ES-I3 (cell line): ENCODE measurements around the gene PGM3.

Experiments used
- H3K36me3 ChIP-seq: 2 replicates; pipeline ENCODE4 v1.6.1; 2013; ENCODE audit warnings: mild to moderate bottlenecking, low read length, control low read depth, moderate library complexity; ENCODE audit not compliant: insufficient read depth
- H3K4me1 ChIP-seq: 2 replicates; pipeline ENCODE4 v1.6.1; 2013; ENCODE audit warnings: mild to moderate bottlenecking, control low read depth, low read length; ENCODE audit not compliant: insufficient read depth
- H3K9ac ChIP-seq: 2 replicates; pipeline ENCODE4 v1.6.1; 2013; ENCODE audit warnings: low read depth, mild to moderate bottlenecking, low read length, moderate library complexity
- H3K9me3 ChIP-seq: 2 replicates; pipeline ENCODE4 v1.6.1; 2013; ENCODE audit warnings: mild to moderate bottlenecking, low read length, moderate library complexity; ENCODE audit not compliant: control insufficient read depth, insufficient read depth

PGM3 gene, protein sequence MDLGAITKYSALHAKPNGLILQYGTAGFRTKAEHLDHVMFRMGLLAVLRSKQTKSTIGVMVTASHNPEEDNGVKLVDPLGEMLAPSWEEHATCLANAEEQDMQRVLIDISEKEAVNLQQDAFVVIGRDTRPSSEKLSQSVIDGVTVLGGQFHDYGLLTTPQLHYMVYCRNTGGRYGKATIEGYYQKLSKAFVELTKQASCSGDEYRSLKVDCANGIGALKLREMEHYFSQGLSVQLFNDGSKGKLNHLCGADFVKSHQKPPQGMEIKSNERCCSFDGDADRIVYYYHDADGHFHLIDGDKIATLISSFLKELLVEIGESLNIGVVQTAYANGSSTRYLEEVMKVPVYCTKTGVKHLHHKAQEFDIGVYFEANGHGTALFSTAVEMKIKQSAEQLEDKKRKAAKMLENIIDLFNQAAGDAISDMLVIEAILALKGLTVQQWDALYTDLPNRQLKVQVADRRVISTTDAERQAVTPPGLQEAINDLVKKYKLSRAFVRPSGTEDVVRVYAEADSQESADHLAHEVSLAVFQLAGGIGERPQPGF

DNA sequence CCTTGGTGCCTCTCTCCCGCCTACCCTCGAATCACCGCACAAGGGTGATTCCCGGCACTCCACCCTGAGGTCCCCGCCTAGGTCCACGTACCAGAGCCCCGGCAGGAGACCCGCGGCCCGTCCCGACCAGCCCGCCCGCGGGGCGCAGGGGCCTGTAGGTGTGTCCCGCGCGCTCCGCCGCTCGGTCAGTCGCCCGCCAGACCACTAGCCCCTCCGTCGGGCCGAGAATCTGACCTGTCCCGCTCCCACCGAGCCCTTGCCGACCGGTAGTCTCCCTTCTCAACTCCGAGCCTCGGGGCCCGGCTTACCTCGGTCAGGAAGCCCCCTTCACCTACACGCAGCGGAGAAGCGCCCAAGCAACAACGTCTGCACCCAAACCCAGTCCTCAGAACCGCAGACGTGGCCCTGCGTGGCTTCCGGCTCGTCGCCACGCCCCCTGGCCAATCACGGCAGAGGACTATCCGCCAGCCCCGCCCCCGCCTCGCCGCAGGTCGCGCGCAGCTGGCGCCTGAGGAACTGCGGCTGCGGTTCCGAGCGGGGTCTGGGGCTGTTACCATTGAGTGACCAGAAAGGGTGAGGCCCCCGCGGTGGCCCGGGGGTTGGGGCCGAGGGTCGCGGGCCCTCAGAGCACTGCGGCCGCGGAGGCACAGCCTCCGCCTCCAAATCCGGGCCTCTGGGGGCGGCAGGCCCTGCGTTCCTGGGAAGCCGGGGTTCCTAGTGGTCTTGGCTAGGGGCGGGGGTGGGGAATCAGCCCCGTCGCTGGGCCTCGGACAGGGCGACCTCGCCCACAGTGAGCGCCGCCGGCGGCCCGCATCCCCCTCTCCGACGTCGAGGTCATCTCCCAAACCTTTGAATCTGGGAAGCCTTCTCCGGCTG lies at the start of gene PGM3, which contains the start of gene RWDD2A:
TSS of gene PGM3 (minus strand) at position 395 of the 876 bp plus-strand sequence. CDS start 2,253 bp downstream, outside the sequence.
TSS of gene RWDD2A (plus strand) at position 487 of the 876 bp plus-strand sequence. CDS start 1,095 bp downstream, outside the sequence.
- Histone ChIP-seq H3K9me3 (no peaks in the 10 kb centered on the region), H3K4me1 (no peaks in the 10 kb centered on the region), H3K36me3 (peaks cover 2% of the 10 kb centered on the region), H3K9ac (peak within 1 kb of the TSS; percentile 74)

DNA sequence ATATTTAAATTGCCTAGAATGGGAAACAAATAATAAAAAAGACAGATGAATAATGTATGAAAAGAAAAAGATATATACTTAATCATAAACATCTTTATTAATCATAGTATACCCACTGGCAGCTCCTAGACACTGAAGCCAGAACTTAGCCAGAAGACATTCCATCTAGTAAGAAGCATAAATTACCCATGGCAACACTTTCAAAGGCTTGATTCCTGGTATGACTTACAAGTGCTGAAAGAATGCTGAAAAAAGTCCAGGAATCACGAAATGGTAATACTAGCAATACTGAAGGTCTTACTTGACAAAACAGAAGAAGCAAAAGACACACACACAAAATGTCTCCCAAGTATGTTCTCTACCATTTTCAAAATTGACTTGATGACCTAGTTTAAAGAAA lies 38.1 kb upstream of the PGM3 start:
- H3K9me3 ChIP-seq = no peaks in the 10 kb centered on the region
- H3K9ac ChIP-seq = no peak overlapping the region
- H3K36me3 ChIP-seq = no peaks in the 10 kb centered on the region
- no peaks in the 10 kb centered on the region for H3K4me1 ChIP-seq

DNA sequence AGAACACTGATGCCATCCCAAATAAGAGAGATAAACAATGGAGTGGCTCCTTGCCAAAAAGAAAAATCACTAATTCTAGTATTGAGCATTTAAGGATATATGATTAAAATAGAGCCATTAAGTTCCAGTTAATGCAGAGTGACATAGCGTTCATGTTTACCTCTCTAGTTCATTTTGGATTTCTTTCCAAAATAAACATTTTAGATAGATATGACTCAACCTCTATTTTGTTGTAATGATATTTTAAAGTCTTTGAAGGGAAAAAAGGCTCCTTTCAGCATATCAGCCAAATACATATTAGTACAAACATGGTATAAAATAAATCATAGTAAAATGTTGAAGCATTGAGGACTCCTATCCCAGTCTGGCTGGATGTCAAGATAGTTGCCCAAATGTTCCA lies 33.5 kb upstream of the PGM3 start:
- no peaks in the 10 kb centered on the region for H3K36me3 ChIP-seq
- H3K9ac ChIP-seq = no peak overlapping the region
- H3K4me1 ChIP-seq = no peaks in the 10 kb centered on the region
- no peaks in the 10 kb centered on the region for H3K9me3 ChIP-seq

DNA sequence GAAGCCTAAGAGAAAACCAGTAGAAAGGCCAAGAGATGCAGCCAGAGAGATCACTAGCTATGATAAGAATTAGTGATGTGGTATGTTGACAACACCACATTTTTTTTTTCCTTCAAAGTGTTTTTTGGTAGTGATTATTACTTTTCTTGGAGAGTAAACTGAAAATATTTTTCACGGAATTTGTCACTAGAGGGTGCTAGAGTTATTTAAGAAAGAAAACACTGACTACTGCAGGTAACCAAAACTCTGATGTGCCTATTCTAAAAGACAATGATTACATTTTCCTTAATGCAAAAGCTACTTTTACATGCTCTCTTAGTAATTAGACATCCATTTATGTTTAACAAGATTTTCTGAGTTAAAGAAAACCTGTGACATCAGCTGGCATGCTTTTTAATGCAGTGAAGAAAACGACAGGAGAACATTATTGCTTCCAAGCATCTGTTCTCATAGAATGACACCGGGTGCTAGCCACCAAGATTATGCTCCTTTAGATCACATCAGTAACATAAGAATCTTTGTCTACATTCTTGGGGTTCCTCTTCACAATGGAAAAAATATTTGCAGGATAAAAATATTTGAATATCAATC lies 28.9 kb upstream of the PGM3 start:
- Histone ChIP-seq H3K9ac (no peak overlapping the region), H3K4me1 (no peaks in the 10 kb centered on the region), H3K36me3 (no peaks in the 10 kb centered on the region), H3K9me3 (no peaks in the 10 kb centered on the region)

DNA sequence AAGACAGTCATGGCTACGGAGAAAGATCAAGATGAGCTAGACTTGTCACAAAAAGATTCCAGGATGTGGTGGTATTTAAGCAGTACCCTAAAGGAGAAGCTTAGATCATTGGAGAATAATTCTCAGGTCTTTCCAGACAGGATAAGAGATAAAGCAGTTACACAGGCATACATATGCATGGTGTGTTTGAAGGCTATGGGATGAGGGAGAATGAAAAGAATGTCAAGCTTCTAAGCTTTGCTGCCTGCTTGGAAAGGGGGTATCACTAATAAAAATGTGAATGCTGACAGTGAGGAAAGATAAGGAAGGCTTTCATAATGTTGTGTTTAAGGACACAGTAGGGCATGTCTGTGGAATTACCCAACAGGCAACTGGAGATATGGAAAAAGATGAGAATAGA lies 28.2 kb upstream of the PGM3 start:
- Histone ChIP-seq H3K9ac (no peak overlapping the region), H3K36me3 (no peaks in the 10 kb centered on the region), H3K9me3 (no peaks in the 10 kb centered on the region), H3K4me1 (no peaks in the 10 kb centered on the region)

DNA sequence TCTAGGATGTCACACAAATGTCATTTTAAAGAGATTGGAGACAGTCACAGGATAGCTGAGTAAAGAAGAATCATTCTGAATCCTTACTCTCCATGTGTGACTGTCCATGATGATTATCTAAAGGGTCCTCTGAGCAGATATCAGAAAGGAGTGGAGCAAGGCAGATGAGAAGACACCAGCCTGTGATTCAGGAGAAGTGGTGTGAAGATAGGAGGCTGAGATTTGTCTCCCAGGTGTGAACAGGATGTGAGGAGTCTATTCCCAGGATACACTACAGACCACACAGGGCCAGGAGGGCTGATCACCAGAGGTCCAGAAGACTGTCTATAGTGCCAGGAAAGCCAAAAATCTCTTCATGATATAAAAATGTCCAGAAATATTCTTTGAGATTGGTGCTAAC lies 27.1 kb upstream of the PGM3 start:
- H3K9ac ChIP-seq = no peak overlapping the region
- no peaks in the 10 kb centered on the region for H3K36me3 ChIP-seq
- no peaks in the 10 kb centered on the region for H3K9me3 ChIP-seq
- H3K4me1 ChIP-seq = no peaks in the 10 kb centered on the region

DNA sequence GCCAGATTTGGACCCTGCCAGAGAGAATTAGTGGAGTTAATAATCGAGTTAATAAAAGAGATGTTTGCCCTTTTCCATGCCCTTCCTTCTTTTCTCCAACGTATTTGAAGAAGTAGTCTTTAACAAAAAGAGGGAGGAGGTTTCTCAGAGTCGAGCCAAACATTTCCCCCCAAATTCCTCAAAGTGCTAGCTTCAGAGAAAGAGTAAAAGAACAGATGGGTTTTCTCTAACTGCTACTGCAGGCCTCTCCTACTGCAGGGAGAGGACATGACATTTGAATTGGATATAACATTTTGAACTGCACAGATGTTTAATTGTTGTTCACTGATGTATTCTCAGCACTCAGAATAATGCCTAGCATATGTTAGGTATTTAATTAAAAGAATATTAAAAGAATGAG lies 25.6 kb upstream of the PGM3 start:
- H3K4me1 ChIP-seq = no peaks in the 10 kb centered on the region
- H3K9me3 ChIP-seq = no peaks in the 10 kb centered on the region
- H3K9ac ChIP-seq = no peak overlapping the region
- no peaks in the 10 kb centered on the region for H3K36me3 ChIP-seq

DNA sequence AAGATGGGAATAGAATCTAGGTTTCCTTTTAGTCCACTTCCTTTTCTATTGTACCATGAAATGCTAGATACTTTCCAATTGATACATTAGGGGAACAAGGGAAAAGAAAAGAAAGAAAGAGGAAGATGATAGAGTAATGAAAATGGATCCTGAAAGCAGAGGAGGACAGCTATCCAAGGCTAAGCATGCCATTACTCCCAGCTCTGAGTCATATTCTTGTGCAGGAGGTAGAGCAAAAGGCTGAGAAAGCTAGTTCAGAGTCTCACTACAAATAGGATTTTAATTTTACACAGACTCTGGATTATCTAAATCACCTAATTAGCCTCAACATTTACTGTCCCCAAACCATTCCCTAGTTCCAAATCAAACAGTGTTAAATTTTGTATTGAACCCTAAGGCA lies 23.7 kb upstream of the PGM3 start:
- no peaks in the 10 kb centered on the region for H3K9me3 ChIP-seq
- H3K36me3 ChIP-seq = no peaks in the 10 kb centered on the region
- H3K4me1 ChIP-seq = no peaks in the 10 kb centered on the region
- H3K9ac ChIP-seq = no peak overlapping the region

DNA sequence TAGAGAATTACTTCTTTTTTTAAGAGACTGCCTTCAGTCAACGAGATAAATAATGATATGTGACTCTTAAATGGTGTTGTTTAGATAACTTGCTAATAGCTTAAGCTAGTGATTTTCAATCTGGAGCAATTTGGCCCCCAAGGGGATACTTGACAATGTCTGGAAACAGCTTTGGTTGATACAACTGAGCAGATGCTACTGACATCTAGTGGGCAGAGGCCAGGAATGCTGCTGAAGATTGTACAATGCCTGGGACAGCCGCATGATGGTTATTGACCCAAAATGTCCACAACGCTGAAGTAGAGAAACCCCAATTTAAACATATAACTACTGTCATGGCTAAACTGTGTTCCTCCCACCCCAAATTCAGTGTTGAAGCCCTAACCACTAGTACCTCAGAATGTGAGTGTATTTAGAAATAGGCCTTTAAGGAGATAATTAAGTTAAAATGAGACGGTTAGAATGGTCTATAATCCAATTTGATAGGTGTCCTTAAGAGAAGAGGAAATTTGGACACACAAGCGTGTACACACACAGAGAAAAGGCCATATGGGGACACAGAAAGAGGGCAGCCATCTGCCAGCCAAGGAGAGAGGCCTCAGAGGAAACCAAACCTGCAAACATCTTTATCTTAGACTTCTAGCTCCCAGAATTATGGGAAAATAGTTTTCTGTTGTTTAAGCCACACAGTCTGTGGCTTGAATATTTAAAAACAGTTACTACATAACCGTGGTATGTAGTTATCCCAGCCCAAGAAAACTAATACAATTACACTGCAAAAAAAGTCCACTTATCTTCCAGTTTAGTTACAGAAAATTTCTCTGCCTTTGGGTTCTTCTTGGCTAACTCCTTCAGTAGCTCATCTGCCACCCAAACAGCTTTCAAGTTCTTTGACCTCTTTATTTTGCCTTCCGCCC lies 22.3 kb upstream of the PGM3 start:
- Histone ChIP-seq H3K9me3 (no peaks in the 10 kb centered on the region), H3K36me3 (no peaks in the 10 kb centered on the region), H3K4me1 (no peaks in the 10 kb centered on the region), H3K9ac (no peak overlapping the region)

DNA sequence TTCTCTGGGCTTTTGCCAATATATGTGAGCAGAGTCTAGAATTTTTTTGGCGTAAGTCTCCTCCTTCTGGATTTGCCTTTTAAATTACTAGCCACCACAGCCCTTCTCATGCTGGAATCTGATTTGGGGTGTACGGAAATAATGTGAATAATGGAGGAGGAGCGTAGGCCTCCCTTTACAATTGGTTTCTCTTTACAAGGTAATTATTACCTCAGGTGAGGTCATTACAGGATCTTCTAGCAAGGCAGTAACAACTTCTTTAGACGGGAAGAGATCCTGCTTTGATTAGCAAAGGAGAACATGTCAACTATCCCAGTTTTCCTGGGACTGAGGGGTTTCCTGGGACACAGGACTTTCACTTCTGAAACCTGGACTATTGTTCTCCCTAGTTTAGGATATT lies 9.0 kb upstream of the PGM3 start:
- Histone ChIP-seq H3K4me1 (no peaks in the 10 kb centered on the region), H3K9ac (no peak overlapping the region), H3K36me3 (no peaks in the 10 kb centered on the region), H3K9me3 (no peaks in the 10 kb centered on the region)

DNA sequence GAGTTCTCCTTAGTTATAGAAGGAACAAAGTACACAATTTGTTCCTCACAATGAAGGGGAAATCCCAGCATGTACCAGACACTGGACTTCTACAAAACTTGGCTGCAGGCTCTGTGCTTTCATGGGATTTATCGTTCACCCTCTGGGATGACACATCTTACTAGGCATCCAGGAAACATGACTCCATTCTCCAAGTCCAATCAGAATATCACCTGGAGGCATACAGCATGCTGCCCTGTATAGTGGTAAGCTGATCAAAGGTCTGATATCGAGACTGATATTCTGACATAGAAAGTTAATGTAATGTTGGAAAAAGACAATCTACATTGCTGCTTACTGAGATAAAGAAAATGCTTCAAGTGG lies 6.8 kb upstream of the PGM3 start:
- Histone ChIP-seq H3K9me3 (no peaks in the 10 kb centered on the region), H3K4me1 (no peaks in the 10 kb centered on the region), H3K36me3 (no peaks in the 10 kb centered on the region; the same call in 1 of the 2 replicates), H3K9ac (no peak overlapping the region)

DNA sequence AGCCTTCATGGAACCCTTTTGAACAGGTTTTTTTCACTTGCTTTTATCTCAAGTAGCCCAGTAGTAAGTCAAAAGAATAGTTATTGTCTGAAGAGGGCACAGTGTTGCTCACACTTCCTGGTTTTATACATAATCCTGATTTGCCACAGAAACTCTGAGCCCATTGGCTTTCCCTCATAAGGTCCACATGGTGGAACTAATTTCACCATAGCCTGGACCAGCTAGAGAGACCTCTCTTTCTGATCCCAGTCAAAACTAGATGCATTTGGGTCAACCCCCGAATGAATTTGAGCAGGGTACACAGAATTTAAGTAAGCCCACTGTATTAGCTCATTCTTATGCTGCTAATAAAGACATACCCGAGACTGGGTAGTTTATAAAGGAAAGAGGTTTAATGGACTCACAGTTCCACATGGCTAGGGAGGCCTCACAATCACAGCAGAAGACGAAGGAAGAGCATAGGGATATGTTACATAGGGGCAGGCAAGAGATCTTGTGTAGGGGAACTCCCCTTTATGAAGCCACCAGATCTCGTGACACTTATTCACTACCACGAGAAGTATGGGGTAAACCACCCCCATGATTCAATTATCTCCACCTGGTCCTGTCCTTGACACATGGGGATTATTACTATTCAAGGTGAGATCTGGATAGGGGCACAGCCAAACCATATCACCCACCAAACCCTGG lies 6.3 kb upstream of the PGM3 start:
- H3K9ac ChIP-seq = no peak overlapping the region
- H3K9me3 ChIP-seq = no peaks in the 10 kb centered on the region
- no peaks in the 10 kb centered on the region; the same call in 1 of the 2 replicates for H3K36me3 ChIP-seq
- no peaks in the 10 kb centered on the region for H3K4me1 ChIP-seq

DNA sequence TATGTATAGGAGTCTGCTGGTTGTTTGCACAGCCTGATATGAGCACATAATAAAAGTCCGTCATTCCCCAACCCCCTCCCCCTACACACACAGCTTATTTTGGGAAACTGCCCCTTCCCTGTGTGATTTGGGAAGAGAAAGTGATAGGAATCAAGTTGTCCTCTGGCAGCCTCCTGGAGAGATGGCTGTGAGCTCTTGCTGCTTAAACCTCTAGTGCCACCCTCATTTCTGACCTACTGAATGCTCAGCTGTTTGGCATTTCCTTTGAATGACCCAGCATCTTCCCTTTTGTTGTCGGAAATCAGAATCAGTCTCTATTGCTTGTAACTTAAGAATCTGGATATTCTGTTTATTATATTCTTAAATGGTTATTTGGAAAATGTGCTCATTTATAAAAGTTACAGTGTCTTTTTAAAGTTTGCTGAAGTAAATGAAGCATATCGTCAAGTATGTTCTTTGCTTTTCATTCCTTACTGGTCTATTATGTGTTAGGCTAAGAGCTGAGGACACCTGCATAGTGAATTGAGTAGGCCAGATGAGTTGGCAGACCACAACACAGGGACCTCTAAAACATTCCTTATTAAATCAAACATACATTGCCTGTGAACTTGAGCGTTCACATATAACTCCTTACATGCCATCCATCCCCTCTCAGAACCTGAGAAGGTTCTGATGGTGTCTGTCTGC lies 5.6 kb upstream of the PGM3 start:
- Histone ChIP-seq H3K9ac (no peak overlapping the region), H3K36me3 (no peaks in the 10 kb centered on the region; the same call in 1 of the 2 replicates), H3K4me1 (no peaks in the 10 kb centered on the region), H3K9me3 (no peaks in the 10 kb centered on the region)
